Neural crest cell (in vitro differentiated cells): ENCODE data around the gene SNU13. TPM values are rescaled to one million over a fixed set of nuclear protein-coding genes. Genes with fewer than 3 reads are reported as not detected.

Source experiments
- DNase-seq: peaks from one replicate; pipeline ENCODE4 v3.0.0; 2021; ENCODE audit warnings: low read depth, mixed read lengths, low spot score
- H3K27ac Mint-ChIP-seq: one replicate; pipeline ENCODE4 v1.8.0; 2021; ENCODE audit warnings: mild to moderate bottlenecking, mixed read lengths; ENCODE audit not compliant: unreplicated experiment
- H3K27me3 Mint-ChIP-seq: 2 replicates; pipeline ENCODE4 v1.8.0; 2021; ENCODE audit warnings: low read depth, mild to moderate bottlenecking, mixed read lengths
- H3K36me3 Mint-ChIP-seq: 2 replicates; pipeline ENCODE4 v1.8.0; 2021; ENCODE audit warnings: low read depth, mild to moderate bottlenecking, mixed read lengths
- H3K4me1 Mint-ChIP-seq: 2 replicates; pipeline ENCODE4 v1.8.0; 2021; ENCODE audit warnings: mixed read lengths
- H3K4me3 Mint-ChIP-seq: one replicate; pipeline ENCODE4 v1.8.0; 2021; ENCODE audit warnings: mild to moderate bottlenecking, mixed read lengths
- H3K9me3 Mint-ChIP-seq: 2 replicates; pipeline ENCODE4 v1.8.0; 2021; ENCODE audit warnings: mixed read lengths
- total RNA-seq: library from RNA; stranded (reverse); gene quantifications from 2 replicates; pipeline ENCODE4 v1.2.1, GENCODE V29; 2021
- TF ChIP-seq, protein P1 (sequence below): fragments of 200-600 bp; sonication (generic); conservative IDR thresholded peaks from 2 replicates; pipeline ENCODE4 v1.5.0; 2021; ENCODE audit warnings: antibody characterized with exemption, mild to moderate bottlenecking

Gene SNU13
- total RNA-seq, 1 donor from 2014 or later = 155 TPM

DNA sequence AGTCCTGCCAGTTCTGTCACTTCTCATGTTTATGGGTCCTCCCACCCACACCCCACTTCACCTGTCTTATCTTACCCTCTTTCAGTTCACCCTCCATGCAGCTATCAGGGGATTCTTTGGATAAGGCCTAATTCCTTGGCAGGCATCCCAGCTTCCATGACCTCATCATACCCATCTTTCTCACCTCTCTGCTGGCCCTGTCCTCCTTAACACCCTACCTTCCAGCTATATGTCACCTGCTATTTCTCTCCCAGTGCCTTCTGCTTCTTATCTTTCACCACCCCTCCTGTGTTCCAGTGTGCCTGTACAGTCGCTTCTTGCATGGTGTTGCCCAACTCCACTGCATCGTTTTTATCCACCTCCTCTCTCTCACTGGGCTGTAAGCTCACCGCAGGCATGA, 28.3 kb downstream of the SNU13 start:
- DNase-seq = no peak
- H3K36me3 Mint-ChIP-seq = peaks cover 20% of the 10 kb centered on the region
- TF ChIP-seq, protein P1, sequence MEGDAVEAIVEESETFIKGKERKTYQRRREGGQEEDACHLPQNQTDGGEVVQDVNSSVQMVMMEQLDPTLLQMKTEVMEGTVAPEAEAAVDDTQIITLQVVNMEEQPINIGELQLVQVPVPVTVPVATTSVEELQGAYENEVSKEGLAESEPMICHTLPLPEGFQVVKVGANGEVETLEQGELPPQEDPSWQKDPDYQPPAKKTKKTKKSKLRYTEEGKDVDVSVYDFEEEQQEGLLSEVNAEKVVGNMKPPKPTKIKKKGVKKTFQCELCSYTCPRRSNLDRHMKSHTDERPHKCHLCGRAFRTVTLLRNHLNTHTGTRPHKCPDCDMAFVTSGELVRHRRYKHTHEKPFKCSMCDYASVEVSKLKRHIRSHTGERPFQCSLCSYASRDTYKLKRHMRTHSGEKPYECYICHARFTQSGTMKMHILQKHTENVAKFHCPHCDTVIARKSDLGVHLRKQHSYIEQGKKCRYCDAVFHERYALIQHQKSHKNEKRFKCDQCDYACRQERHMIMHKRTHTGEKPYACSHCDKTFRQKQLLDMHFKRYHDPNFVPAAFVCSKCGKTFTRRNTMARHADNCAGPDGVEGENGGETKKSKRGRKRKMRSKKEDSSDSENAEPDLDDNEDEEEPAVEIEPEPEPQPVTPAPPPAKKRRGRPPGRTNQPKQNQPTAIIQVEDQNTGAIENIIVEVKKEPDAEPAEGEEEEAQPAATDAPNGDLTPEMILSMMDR = no peak
- no peak overlapping the region for H3K4me3 Mint-ChIP-seq
- no peak overlapping the region for H3K27ac Mint-ChIP-seq
- H3K9me3 Mint-ChIP-seq = no peaks in the 10 kb centered on the region
- H3K27me3 Mint-ChIP-seq = no peaks in the 10 kb centered on the region
- H3K4me1 Mint-ChIP-seq = no peaks in the 10 kb centered on the region

DNA sequence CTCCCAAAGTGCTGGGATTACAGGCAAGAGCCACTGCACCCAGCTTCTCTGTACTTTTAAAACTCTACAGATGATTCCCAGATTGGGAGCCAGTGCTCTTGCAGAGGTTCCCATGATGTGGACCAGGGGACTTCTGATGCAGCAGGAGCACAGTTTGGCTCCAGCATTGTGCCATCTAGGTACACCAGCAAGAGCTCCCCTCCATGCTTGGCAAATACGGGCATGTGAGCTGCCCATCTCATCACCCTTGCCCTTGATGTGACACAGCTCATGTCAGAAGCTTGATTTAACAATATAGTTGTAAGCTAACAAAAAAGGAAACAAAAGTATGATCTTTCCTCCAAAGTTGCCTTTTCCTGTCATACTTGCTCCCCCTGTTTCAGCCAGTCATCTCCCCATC, 28.7 kb downstream of the SNU13 start:
- H3K36me3 Mint-ChIP-seq = peaks cover 21% of the 10 kb centered on the region
- DNase-seq = no peak
- H3K27ac Mint-ChIP-seq = no peak overlapping the region
- no peaks in the 10 kb centered on the region for H3K4me1 Mint-ChIP-seq
- no peaks in the 10 kb centered on the region for H3K9me3 Mint-ChIP-seq
- no peaks in the 10 kb centered on the region for H3K27me3 Mint-ChIP-seq
- TF ChIP-seq, protein P1 = no peak
- H3K4me3 Mint-ChIP-seq = no peak overlapping the region

DNA sequence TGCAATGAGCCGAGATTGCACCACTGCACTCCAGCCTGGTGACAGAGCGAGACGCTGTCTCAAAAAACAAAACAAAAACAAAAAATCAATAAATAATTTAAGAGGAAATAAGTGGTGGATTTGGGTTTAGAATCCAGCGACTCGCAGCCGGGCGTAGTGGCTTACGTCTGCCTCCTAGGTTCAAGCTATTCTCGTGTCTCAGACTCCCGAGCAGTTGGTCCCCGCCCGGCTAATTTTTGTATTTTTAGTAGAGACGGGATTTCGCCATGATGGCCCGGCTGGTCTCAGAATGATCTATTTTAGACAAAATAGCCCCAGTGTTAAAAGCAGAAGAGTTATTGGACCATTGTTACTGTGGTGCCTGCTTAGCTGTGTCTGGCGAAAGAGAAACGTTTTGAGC, 29.8 kb downstream of the SNU13 start:
- TF ChIP-seq, protein P1 = no peak
- Mint-ChIP-seq H3K27me3 (no peaks in the 10 kb centered on the region), H3K4me3 (no peak overlapping the region), H3K9me3 (no peaks in the 10 kb centered on the region), H3K27ac (no peak overlapping the region), H3K36me3 (peaks cover 27% of the 10 kb centered on the region), H3K4me1 (no peaks in the 10 kb centered on the region)
- DNase-seq = no peak

DNA sequence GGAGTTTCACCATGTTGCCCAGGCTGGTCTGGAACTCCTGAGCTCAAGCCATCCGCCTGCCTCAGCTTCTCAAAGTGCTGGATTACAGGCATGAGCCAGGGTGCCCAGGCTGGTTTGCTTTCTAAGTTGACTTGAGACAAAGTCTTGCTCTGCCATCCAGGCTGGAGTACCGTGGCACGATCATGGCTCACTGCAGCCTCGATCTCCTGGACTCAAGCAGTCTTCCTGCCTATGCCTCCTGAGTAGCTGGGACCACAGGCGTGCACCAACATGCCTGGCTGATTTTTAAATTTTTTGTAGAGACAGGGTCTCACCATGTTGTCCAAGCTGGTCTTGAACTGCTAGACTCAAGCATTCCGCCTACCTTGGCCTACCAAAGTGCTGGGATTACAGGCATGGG, 31.0 kb downstream of the SNU13 start:
- H3K27ac Mint-ChIP-seq = no peak overlapping the region
- no peak overlapping the region for H3K4me3 Mint-ChIP-seq
- peaks cover 29% of the 10 kb centered on the region for H3K36me3 Mint-ChIP-seq
- no peaks in the 10 kb centered on the region for H3K4me1 Mint-ChIP-seq
- no peak for DNase-seq
- TF ChIP-seq, protein P1 = no peak
- no peaks in the 10 kb centered on the region for H3K27me3 Mint-ChIP-seq
- no peaks in the 10 kb centered on the region for H3K9me3 Mint-ChIP-seq

DNA sequence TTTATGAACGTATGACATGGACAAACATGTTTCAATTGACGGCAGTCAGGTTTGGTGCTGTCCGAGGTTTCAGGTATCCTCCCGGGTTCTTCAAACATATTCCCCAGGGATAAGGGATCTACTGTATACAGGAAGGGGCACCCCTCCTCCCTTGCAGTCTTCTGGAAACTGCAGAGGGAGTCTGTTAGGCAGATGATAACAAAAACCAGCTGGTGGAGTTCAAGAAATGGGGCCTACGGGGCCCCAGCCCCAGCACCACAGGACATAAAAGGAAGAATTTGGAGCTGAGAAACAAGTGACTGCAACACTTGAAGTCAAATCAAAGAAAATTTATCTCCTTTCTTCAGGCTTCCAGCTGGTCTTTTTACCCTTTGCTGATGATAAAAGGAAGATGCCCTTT, 32.1 kb downstream of the SNU13 start:
- peaks cover 30% of the 10 kb centered on the region for H3K36me3 Mint-ChIP-seq
- no peaks in the 10 kb centered on the region for H3K4me1 Mint-ChIP-seq
- no peak overlapping the region for H3K4me3 Mint-ChIP-seq
- TF ChIP-seq, protein P1 = no peak
- no peak overlapping the region for H3K27ac Mint-ChIP-seq
- H3K9me3 Mint-ChIP-seq = no peaks in the 10 kb centered on the region
- no peaks in the 10 kb centered on the region for H3K27me3 Mint-ChIP-seq
- no peak for DNase-seq

DNA sequence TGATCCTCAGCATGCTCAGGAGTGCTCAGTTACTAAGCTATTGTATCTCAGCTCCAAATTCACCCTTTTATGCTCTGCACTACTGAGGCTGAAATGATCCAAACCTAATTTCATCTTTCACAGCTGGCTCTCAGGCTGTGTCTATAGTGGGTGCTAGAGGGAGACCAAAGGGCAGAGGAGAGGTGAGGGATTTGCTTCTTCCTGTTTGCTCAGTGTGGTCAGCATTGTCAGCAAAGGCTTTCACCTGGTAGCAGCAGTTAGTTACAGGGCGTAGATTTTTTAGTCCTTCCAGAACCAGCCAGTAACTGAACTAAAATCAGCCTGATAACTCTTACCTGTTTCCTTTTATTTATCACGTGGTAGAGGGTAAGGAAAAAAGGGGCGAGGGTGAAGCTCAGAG, 34.3 kb downstream of the SNU13 start:
- no peaks in the 10 kb centered on the region for H3K9me3 Mint-ChIP-seq
- H3K27ac Mint-ChIP-seq = no peak overlapping the region
- no peak overlapping the region for H3K4me3 Mint-ChIP-seq
- H3K4me1 Mint-ChIP-seq = no peaks in the 10 kb centered on the region
- TF ChIP-seq, protein P1 = no peak
- no peak for DNase-seq
- H3K27me3 Mint-ChIP-seq = no peaks in the 10 kb centered on the region
- peaks cover 22% of the 10 kb centered on the region for H3K36me3 Mint-ChIP-seq
